Testis (tissue), 2 donors: ENCODE measurements around the gene ANKRD33.

Experiments used
- CTCF ChIP-seq, 3 experiments: fragments of 450-650 bp in 2 of 3; fragments of 200-600 bp in 1 of 3; sonication (generic) in 1 of 3; IDR thresholded peaks; one replicate each; pipeline ENCODE4 v1.5.1; 2016 to 2019; ENCODE audit warnings: antibody characterized with exemption in 3 of 3, mild to moderate bottlenecking in 2 of 3, moderate library complexity in 1 of 3
- POLR2A ChIP-seq: fragments of 450-650 bp; IDR thresholded peaks from one replicate; pipeline ENCODE4 v1.6.1; 2017; ENCODE audit warnings: antibody characterized with exemption, mild to moderate bottlenecking, moderate library complexity

- TF ChIP-seq CTCF (IDR thresholded peaks at IDR 0.05) (no peak), POLR2A (no peak)
Observed at GRCh38 chr12:51904951-51905470, 17.1 kb downstream of the ANKRD33 start.
